Left lung (tissue), 10 donors: ENCODE results near the gene NPAP1. TPM values are rescaled to one million over a fixed set of nuclear protein-coding genes. Genes with fewer than 3 reads are reported as not detected.

Experiments used
- ATAC-seq: fragments of 200-7000 bp; cut with Tn5 transposase; one replicate; pipeline ENCODE4 v1.9.1; 2020; ENCODE audit warnings: moderate library complexity
- DNase-seq, 4 donors: peaks; one replicate each; pipeline ENCODE4 v3.0.0-alpha.2; 2013 to 2020
- H3K27ac ChIP-seq, 2 donors: fragments of 200-600 bp; sonication (generic) in 1 of 2; one replicate each; pipeline versions ENCODE4 v1.5.0 to v1.8.0; 2020 to 2021
- H3K27me3 ChIP-seq, 2 donors: fragments of 200-600 bp; sonication (generic) in 1 of 2; one replicate each; pipeline versions ENCODE4 v1.5.0 to v1.8.0; 2020 to 2021
- H3K36me3 ChIP-seq, 2 donors: fragments of 200-600 bp; sonication (generic) in 1 of 2; one replicate each; pipeline versions ENCODE4 v1.5.0 to v1.8.0; 2020 to 2021
- H3K4me1 ChIP-seq, 2 donors: fragments of 200-600 bp; one replicate each; pipeline ENCODE4 v1.8.0; 2021
- H3K4me3 ChIP-seq, 2 donors: fragments of 200-600 bp; sonication (generic) in 1 of 2; one replicate each; pipeline versions ENCODE4 v1.5.0 to v1.8.0; 2020 to 2021; ENCODE audit warnings: mild to moderate bottlenecking in 1 of 2
- H3K9me3 ChIP-seq, 2 donors: fragments of 200-600 bp; sonication (generic) in 1 of 2; one replicate each; pipeline versions ENCODE4 v1.5.0 to v1.8.0; 2020 to 2021
- intact Hi-C, 2 donors: fragments of 100-400 bp; cut with DNase I; formaldehyde crosslinking; loops; one replicate each; pipeline versions ENCODE4 v1.11.2 to v1.14.2; 2022
- polyA plus RNA-seq, 6 donors: library from polyadenylated mRNA; unstranded; fragments of 120-200 nt; gene quantifications; one replicate each; pipeline ENCODE4 v1.2.1, GENCODE V29; 2013; ENCODE audit not compliant: insufficient read length in 6 of 6
- total RNA-seq, 2 donors: library from RNA; stranded (reverse); fragmentation: NEBNext Ultra II Directional; extraction: Animal tissue kit (Norgen Biotek cat#: 25700); gene quantifications; one replicate each; pipeline ENCODE4 v1.2.1, GENCODE V29; 2021
- TF ChIP-seq, protein P1 (sequence below), 2 donors: fragments of 200-600 bp; sonication (generic) in 1 of 2; IDR thresholded peaks; one replicate each; pipeline versions ENCODE4 v1.5.0 to v1.8.0; 2021; ENCODE audit warnings: antibody characterized with exemption in 2 of 2
- donor health status: DM: no; HTN: yes; CAD: no.
- donor health status: DM: no; HTN: no; CAD: no.

The NPAP1 gene
- total and polyA plus RNA-seq, 8 donors: 0.13 to 0.98 (median 0.62) TPM; not detected in 1

DNA sequence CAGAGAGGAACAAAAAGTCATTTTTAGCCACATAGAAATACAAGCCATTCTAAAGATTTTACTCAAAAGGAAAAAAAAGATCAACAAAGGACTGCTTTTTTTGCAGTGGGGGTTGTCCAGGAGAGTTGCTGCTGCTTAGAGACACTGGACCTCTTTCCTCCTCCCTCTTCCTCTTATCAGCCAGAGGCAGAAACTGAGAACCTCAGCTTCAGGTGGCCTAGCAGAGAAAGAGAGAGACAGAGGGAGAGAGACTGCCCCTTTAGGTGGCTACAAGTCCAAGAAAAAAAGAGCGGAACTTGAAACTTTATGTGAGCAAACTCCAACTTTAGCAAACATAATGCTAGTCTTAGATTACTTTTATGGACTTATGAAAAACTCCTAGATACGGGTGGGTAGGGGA, 54.2 kb downstream of the NPAP1 start:
- no peaks in the 10 kb centered on the region for H3K27me3 ChIP-seq
- DNase-seq (no peak), ATAC-seq (no peak)
- TF ChIP-seq, protein P1, sequence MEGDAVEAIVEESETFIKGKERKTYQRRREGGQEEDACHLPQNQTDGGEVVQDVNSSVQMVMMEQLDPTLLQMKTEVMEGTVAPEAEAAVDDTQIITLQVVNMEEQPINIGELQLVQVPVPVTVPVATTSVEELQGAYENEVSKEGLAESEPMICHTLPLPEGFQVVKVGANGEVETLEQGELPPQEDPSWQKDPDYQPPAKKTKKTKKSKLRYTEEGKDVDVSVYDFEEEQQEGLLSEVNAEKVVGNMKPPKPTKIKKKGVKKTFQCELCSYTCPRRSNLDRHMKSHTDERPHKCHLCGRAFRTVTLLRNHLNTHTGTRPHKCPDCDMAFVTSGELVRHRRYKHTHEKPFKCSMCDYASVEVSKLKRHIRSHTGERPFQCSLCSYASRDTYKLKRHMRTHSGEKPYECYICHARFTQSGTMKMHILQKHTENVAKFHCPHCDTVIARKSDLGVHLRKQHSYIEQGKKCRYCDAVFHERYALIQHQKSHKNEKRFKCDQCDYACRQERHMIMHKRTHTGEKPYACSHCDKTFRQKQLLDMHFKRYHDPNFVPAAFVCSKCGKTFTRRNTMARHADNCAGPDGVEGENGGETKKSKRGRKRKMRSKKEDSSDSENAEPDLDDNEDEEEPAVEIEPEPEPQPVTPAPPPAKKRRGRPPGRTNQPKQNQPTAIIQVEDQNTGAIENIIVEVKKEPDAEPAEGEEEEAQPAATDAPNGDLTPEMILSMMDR (IDR thresholded peaks at IDR 0.05): no peak
- H3K9me3 ChIP-seq: peaks cover 0 to 17% of the 10 kb centered on the region in 2 donors
- intact Hi-C loops: no loop called here
- H3K36me3 ChIP-seq: no peaks in the 10 kb centered on the region
- H3K27ac ChIP-seq: no peak overlapping the region
- no peaks in the 10 kb centered on the region for H3K4me1 ChIP-seq
- no peak overlapping the region for H3K4me3 ChIP-seq
